ENCODE results near the gene POLDIP3.
A peak's percentile ranks its signal among the peaks of the same experiment; 100 is the strongest.
"Not testable (repeated sequence)": the region's sequence is repeated elsewhere in the genome, so short reads cannot be mapped to it uniquely, and the experiment has no call there.

The POLDIP3 gene

GRCh38 chr22:42565956-42566355 is 48.7 kb downstream of the POLDIP3 start:
- in situ Hi-C loops (cut with HindIII; ENCODE audit: low pct_unique_long_range_greater_than_20kb, low sequenced_read_pairs), result no loop called here
- no peak for DNase-seq (ENCODE audit: low read depth in 1 of 2, low spot score in 1 of 2)
- no peak for TF ChIP-seq JUND (IDR thresholded peaks at IDR 0.05; ENCODE audit: low read depth)

- in situ Hi-C loops (cut with HindIII; ENCODE audit: low pct_unique_long_range_greater_than_20kb, low sequenced_read_pairs), result no loop called here
- no peak for DNase-seq (ENCODE audit: low read depth in 1 of 2, low spot score in 1 of 2)
- TF ChIP-seq JUND (IDR thresholded peaks at IDR 0.05; ENCODE audit: low read depth), result no peak
Measured at GRCh38 chr22:42564699-42565098, 50.0 kb downstream of the POLDIP3 start.

GRCh38 chr22:42563943-42564342 is 50.7 kb downstream of the POLDIP3 start:
- DNase-seq (ENCODE audit: low read depth in 1 of 2, low spot score in 1 of 2); in situ Hi-C loops (cut with HindIII; ENCODE audit: low pct_unique_long_range_greater_than_20kb, low sequenced_read_pairs): not testable (repeated sequence)

GRCh38 chr22:42562684-42563083 is 52.0 kb downstream of the POLDIP3 start:
- in situ Hi-C loops (cut with HindIII; ENCODE audit: low pct_unique_long_range_greater_than_20kb, low sequenced_read_pairs), result no loop called here
- no peak for DNase-seq (ENCODE audit: low read depth in 1 of 2, low spot score in 1 of 2)
- TF ChIP-seq JUND (IDR thresholded peaks at IDR 0.05; ENCODE audit: low read depth), result no peak

- TF ChIP-seq JUND (IDR thresholded peaks at IDR 0.05; ENCODE audit: low read depth), result no peak
- in situ Hi-C loops (cut with HindIII; ENCODE audit: low pct_unique_long_range_greater_than_20kb, low sequenced_read_pairs), result no loop called here
- DNase-seq (ENCODE audit: low read depth in 1 of 2, low spot score in 1 of 2), result no peak
Measured at GRCh38 chr22:42562279-42562678, 52.4 kb downstream of the POLDIP3 start.

- TF ChIP-seq JUND (IDR thresholded peaks at IDR 0.05; ENCODE audit: low read depth), result no peak
- in situ Hi-C loops (cut with HindIII; ENCODE audit: low pct_unique_long_range_greater_than_20kb, low sequenced_read_pairs), result no loop called here
Measured at GRCh38 chr22:42561856-42562255, 52.8 kb downstream of the POLDIP3 start.

GRCh38 chr22:42560781-42561180 is 53.9 kb downstream of the POLDIP3 start:
- in situ Hi-C loops (cut with HindIII; ENCODE audit: low pct_unique_long_range_greater_than_20kb, low sequenced_read_pairs), result no loop called here
- DNase-seq (ENCODE audit: low read depth in 1 of 2, low spot score in 1 of 2), result peak in 1 of 2 experiments; percentile 29
- TF ChIP-seq JUND (IDR thresholded peaks at IDR 0.05; ENCODE audit: low read depth), result no peak

More at GRCh38 chr22:42561856-42562255, 52.8 kb downstream of the POLDIP3 start:
- no peak for DNase-seq (ENCODE audit: low read depth in 1 of 2, low spot score in 1 of 2)

GRCh38 chr22:42560381-42560780 is 54.3 kb downstream of the POLDIP3 start:
- in situ Hi-C loops (cut with HindIII; ENCODE audit: low pct_unique_long_range_greater_than_20kb, low sequenced_read_pairs), result no loop called here
- DNase-seq (ENCODE audit: low read depth in 1 of 2, low spot score in 1 of 2), result no peak
- no peak for TF ChIP-seq JUND (IDR thresholded peaks at IDR 0.05; ENCODE audit: low read depth)

GRCh38 chr22:42553475-42554361 is 61.0 kb downstream of the POLDIP3 start, which contains the start of gene SERHL2:
Gene SERHL2, plus strand, starts transcription at chr22:42553956. Its CDS starts 65 bp downstream, at chr22:42554021.
- no peak for TF ChIP-seq JUND (IDR thresholded peaks at IDR 0.05; ENCODE audit: low read depth)
- in situ Hi-C loops (cut with HindIII; ENCODE audit: low pct_unique_long_range_greater_than_20kb, low sequenced_read_pairs), result no loop called here
- DNase-seq (ENCODE audit: low read depth in 1 of 2, low spot score in 1 of 2), result peak; percentile 59 to 71

GRCh38 chr22:42552294-42552647 is 62.4 kb downstream of the POLDIP3 start:
- DNase-seq (ENCODE audit: low read depth in 1 of 2, low spot score in 1 of 2); in situ Hi-C loops (cut with HindIII; ENCODE audit: low pct_unique_long_range_greater_than_20kb, low sequenced_read_pairs): not testable (repeated sequence)

GRCh38 chr22:42549331-42550060 is 65.2 kb downstream of the POLDIP3 start:
- DNase-seq (ENCODE audit: low read depth in 1 of 2, low spot score in 1 of 2), result no peak
- in situ Hi-C loops (cut with HindIII; ENCODE audit: low pct_unique_long_range_greater_than_20kb, low sequenced_read_pairs), result no loop called here

GRCh38 chr22:42548597-42549330 is 65.9 kb downstream of the POLDIP3 start:
- in situ Hi-C loops (cut with HindIII; ENCODE audit: low pct_unique_long_range_greater_than_20kb, low sequenced_read_pairs), result no loop called here
- no peak for TF ChIP-seq JUND (IDR thresholded peaks at IDR 0.05; ENCODE audit: low read depth)
- DNase-seq (ENCODE audit: low read depth in 1 of 2, low spot score in 1 of 2), result no peak

More at GRCh38 chr22:42549331-42550060, 65.2 kb downstream of the POLDIP3 start:
- TF ChIP-seq JUND (IDR thresholded peaks at IDR 0.05; ENCODE audit: low read depth), result no peak

GRCh38 chr22:42548126-42548525 is 66.6 kb downstream of the POLDIP3 start:
- in situ Hi-C loops (cut with HindIII; ENCODE audit: low pct_unique_long_range_greater_than_20kb, low sequenced_read_pairs); DNase-seq (ENCODE audit: low read depth in 1 of 2, low spot score in 1 of 2): not testable (repeated sequence)

Measured in T47D (cell line).